HFF-Myc (cell line): ENCODE measurements around the gene KCNQ2.

ENCODE experiments used
- DNase-seq: peaks from one replicate; pipeline ENCODE4 v3.0.0-alpha.2; 2011; ENCODE audit warnings: low read depth; ENCODE audit errors: extremely low read depth
- H3K4me3 ChIP-seq: replicated peaks from 2 replicates; pipeline ENCODE4 v1.5.1; 2011; ENCODE audit warnings: low read depth, mild to moderate bottlenecking, control low read depth, low read length
- TF ChIP-seq, protein P1 (sequence below): IDR thresholded peaks from 2 replicates; pipeline ENCODE4 v1.5.1; 2012; ENCODE audit warnings: mild to moderate bottlenecking, low read depth, low read length, control low read depth; ENCODE audit errors: missing control alignments

KCNQ2 gene

DNA sequence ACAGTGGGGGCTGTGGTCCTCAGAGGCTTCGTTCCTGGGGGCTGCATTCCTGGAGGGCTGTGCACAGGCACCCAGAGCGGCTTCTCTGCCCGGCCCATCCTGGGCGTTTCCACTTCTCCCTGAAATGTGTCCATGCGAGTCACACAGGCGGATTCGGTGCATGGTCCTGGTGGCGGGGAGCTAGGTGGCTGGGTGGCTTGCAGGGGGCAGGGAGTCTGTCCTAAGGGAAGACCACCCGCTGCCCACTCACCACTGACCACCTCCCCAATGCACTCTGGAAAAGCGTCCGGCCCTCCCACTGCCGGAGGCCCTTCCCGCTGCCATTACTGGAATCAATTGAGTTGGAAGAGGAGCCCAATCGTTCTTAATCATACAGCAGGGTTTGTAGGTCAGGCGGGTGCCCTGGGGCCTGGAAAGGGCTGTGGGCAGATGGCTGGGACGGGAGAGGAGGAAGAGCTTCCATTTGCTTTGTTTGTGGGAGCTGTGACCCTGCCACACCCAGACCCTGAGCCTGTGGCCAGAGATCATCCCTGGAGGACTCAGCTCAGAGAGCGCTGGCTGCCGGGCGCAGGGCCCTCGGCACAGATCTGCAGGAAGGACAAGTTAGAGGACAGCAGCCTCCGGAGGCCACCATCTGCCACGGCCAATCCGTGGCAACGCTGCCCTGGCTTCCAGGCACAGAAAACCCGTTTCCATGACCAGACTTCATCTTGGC, 117.7 kb downstream of the KCNQ2 start:
- no peak overlapping the region for H3K4me3 ChIP-seq
- DNase-seq: no peak
- TF ChIP-seq, protein P1, sequence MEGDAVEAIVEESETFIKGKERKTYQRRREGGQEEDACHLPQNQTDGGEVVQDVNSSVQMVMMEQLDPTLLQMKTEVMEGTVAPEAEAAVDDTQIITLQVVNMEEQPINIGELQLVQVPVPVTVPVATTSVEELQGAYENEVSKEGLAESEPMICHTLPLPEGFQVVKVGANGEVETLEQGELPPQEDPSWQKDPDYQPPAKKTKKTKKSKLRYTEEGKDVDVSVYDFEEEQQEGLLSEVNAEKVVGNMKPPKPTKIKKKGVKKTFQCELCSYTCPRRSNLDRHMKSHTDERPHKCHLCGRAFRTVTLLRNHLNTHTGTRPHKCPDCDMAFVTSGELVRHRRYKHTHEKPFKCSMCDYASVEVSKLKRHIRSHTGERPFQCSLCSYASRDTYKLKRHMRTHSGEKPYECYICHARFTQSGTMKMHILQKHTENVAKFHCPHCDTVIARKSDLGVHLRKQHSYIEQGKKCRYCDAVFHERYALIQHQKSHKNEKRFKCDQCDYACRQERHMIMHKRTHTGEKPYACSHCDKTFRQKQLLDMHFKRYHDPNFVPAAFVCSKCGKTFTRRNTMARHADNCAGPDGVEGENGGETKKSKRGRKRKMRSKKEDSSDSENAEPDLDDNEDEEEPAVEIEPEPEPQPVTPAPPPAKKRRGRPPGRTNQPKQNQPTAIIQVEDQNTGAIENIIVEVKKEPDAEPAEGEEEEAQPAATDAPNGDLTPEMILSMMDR: no peak

DNA sequence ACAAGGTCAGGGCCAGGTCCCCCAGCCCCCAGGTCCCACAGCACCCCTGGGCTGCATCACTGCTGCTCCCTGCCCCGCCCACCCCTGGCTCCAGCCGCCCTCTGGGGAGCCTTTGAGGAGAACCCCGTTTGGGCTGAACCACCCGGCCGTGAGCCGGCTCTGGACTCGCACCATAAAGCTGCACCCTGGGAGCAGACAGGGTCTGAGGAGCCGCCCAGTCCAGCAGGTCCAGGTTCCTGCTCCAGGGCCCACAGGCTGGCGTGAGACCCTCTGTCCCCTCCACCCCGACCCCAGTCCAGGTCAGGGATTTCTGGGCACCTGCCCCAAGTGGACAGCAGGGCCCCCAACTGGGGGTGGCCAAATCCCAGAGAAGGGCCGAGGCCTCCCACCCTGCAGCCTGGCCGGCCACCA, 119.6 kb downstream of the KCNQ2 start:
- TF ChIP-seq, protein P1: no peak
- H3K4me3 ChIP-seq: no peak overlapping the region
- no peak for DNase-seq

DNA sequence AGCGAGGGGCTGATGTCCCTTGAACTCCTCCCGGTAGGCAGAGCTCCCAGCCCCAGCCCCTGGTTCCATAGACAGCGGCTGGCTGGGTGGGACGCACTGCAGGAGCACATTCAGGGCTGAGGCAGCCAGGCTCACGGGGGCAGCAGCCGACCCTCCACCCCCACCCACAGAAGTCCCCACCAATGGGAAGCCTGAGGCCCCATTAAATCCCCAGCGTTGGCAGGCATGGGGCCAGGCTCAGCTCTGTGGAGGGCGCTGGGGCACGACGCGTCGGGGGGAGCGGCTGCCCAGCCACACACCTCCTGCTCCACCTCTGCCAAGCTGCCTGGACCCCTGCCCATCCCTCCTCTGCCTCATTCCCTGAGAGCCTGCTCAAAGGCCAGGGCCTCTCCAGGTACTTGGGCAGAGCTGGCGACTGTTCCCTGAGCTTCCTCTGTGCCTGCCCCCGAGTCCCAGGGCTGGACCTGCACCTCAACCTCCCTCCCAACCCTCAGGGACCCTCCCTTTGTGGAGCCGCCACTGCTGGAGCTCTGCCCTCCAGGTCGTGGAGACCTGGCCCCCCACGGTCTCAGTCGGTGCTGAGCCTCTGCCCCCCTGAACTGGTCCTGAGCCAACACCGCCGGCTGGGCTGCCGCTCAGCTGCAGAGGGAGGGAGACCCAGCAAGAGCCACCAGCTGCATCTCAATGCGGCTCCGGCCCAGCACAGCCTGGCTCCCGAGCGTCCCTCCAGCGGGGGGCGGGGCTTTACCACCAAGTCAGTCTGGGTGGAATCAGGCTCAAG, 120.5 kb downstream of the KCNQ2 start:
- DNase-seq: no peak
- TF ChIP-seq, protein P1: no peak
- H3K4me3 ChIP-seq: no peak overlapping the region

DNA sequence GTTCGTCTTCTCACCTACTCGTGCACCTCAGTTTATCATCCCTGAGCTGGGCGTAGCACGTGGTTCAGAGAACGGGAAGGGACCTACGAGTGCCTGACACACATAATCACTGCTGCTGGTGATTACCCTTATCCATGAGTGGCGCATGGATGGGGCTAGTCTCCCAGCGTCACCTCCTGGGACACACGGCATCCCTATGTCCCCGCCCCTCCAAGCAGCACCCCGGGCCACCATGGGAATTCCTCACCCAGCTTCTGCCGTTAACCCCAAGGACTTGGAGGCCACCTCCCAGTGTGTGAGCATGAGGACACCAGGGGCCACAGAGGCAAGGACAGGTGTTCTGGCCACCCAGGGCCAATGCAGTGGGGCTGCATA, 121.1 kb downstream of the KCNQ2 start:
- no peak overlapping the region for H3K4me3 ChIP-seq
- DNase-seq: no peak
- TF ChIP-seq, protein P1: no peak

DNA sequence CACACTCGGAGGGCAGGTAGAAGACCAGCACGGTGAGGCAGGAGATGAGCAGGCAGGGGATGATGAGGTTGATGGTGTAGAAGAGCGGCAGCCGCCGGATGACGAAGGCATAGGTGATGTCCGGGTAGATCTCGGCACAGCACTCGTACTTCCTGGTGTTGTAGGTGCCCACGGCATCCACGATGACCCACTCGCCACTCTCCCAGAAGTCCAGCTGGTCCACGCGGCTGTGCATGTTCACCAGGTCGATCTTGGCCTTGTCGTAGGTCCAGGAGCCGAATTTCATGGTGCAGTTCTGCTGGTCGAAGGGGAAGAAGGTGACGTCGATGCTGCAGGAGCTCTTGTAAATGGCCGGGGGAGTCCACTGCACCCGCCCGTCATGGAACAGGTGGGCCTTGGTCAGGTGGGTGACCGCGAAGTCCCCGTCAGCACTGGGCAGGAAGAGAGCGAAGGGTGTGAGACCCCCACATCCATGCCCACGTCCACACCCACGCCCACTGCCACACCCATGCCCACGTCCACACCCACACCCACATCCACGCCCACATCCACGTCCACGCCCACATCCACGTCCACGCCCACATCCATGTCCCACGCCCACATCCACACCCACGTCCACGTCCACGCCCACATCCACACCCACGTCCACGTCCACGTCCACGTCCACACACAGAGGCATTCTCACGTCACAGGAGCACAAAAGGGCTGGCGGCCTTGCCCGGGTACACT, 121.7 kb downstream of the KCNQ2 start:
- H3K4me3 ChIP-seq: no peak overlapping the region
- no peak for DNase-seq
- TF ChIP-seq, protein P1: no peak
